Hepatocyte (in vitro differentiated cells): ENCODE results near the gene ERG.

Experiments used
- CTCF ChIP-seq: fragments of 200-600 bp; sonication (generic); IDR thresholded peaks from 2 replicates; pipeline ENCODE4 v1.5.1; 2016; ENCODE audit warnings: antibody characterized with exemption, mild to moderate bottlenecking; ENCODE audit not compliant: poor library complexity
- EZH2 ChIP-seq: fragments of 200-600 bp; sonication (generic); IDR thresholded peaks from 2 replicates; pipeline ENCODE4 v1.6.1; 2016; ENCODE audit warnings: antibody characterized with exemption, mild to moderate bottlenecking, borderline replicate concordance
- EZH2phosphoT487 ChIP-seq: fragments of 200-600 bp; sonication (generic); IDR thresholded peaks from one replicate; pipeline ENCODE4 v1.6.1; 2018; ENCODE audit warnings: antibody characterized with exemption, mild to moderate bottlenecking, low read depth, moderate library complexity; ENCODE audit not compliant: unreplicated experiment, severe bottlenecking

GRCh38 chr21:38416791-38417190 is 81.5 kb downstream of the ERG start:
- no peak for TF ChIP-seq CTCF
- no peak for TF ChIP-seq EZH2
- no peak for TF ChIP-seq EZH2phosphoT487
